Activated B cell treated with CpG ODN at 0.5 μM for 24 hours (primary cell): ENCODE results near the gene DNAH1. TPM values are rescaled to one million over a fixed set of nuclear protein-coding genes. Genes with fewer than 3 reads are reported as not detected.

ENCODE experiments used
- ATAC-seq: fragments of 200-7000 bp; cut with Tn5 transposase; one replicate; pipeline ENCODE4 v1.10.0; 2021; ENCODE audit warnings: low read depth, mild to moderate bottlenecking, moderate library complexity
- CTCF ChIA-PET: fragments of 350-600 bp; sonication (Branson Sonifier 250); formaldehyde crosslinking; loops from one replicate; lab custom pipeline; 2021; ENCODE audit warnings: antibody characterized with exemption; lab: Charles Lee
- POLR2A ChIA-PET: fragments of 350-600 bp; sonication (Branson Sonifier 250); formaldehyde crosslinking; loops from one replicate; lab custom pipeline; 2021; ENCODE audit warnings: antibody characterized with exemption; lab: Charles Lee
- DNase-seq: peaks from one replicate; pipeline ENCODE4 v3.0.0; 2022
- H3K27ac Mint-ChIP-seq: one replicate; pipeline ENCODE4 v1.8.0; 2020; ENCODE audit warnings: mixed read lengths
- H3K27me3 Mint-ChIP-seq: one replicate; pipeline ENCODE4 v1.8.0; 2021; ENCODE audit warnings: mixed read lengths
- H3K36me3 Mint-ChIP-seq: one replicate; pipeline ENCODE4 v1.8.0; 2021; ENCODE audit warnings: low read depth, mixed read lengths
- H3K4me1 Mint-ChIP-seq: one replicate; pipeline ENCODE4 v1.8.0; 2021; ENCODE audit warnings: mixed read lengths
- H3K4me3 Mint-ChIP-seq: one replicate; pipeline ENCODE4 v1.8.0; 2020; ENCODE audit warnings: mild to moderate bottlenecking, mixed read lengths
- H3K9me3 Mint-ChIP-seq: one replicate; pipeline ENCODE4 v1.8.0; 2020; ENCODE audit warnings: mixed read lengths
- intact Hi-C: fragments of 100-400 bp; cut with micrococcal nuclease; formaldehyde crosslinking; loops from one replicate; pipeline ENCODE4 v1.15.1; 2024
- total RNA-seq: library from RNA; stranded (reverse); gene quantifications from 2 replicates; pipeline ENCODE4 v1.2.3, GENCODE V29; 2022
- TF ChIP-seq, protein P1 (sequence below): fragments of 200-600 bp; IDR thresholded peaks from one replicate; pipeline ENCODE4 v1.8.0; 2022; ENCODE audit warnings: antibody characterized with exemption, mild to moderate bottlenecking

DNAH1 gene
- total RNA-seq, 1 donor from 2014 or later: 25.8 TPM

DNA sequence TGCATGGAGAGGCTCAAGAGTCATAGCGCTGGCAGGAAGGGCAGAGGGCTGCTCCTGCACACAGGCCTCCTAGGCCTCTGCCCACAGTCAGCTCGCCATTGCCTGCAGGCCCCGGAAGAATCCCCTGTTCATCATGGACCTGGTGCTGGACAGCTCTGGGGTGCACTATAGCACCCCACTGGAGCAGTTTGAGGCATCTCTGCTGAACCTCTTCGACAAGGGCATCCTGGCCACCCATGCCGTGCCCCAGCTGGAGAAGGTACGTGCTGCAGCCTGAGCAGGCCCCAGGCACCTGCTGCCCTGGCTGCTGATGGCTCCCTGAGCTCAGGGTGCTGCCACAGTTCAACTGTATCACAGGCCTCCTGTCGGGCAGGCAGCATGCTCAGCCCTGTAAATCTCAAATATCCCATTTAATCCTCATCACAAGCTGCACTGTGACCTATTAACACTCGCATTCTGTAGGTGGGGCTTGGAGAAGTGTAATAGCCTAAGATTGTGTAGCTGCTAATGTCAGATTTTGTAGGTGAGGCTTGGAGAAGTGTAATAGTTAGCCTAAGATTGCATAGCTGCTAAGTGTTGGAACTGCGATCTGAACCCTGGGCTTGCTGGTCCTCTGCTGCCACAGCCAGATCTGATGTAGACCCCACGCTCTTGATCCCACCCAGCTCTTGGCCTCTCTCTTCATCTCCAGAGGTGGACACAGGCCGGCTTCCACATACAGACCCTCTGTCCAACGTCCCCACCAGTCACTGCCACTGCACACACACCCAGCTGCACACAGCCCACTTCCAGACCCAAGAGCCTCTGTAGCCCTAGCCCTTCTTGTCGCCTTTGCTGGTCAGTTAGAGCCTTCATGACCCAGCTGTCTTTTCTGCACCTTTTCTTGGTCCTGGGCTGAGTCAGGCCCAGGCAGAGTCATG, 31.9 kb downstream of the DNAH1 start:
- ChIA-PET POLR2A (interaction anchor here (0.6 kb wide), 1 partner anchor 20 kb away, joined by 3 read pairs; no protein-coding TSS in a partner anchor), CTCF (interaction anchor here (1.3 kb wide), 1 partner anchor 9 kb away, joined by 6 read pairs; no protein-coding TSS in a partner anchor)
- Mint-ChIP-seq H3K27ac (no peak overlapping the region), H3K4me3 (no peak overlapping the region), H3K9me3 (no peaks in the 10 kb centered on the region), H3K27me3 (no peaks in the 10 kb centered on the region), H3K4me1 (no peaks in the 10 kb centered on the region), H3K36me3 (peaks cover 53% of the 10 kb centered on the region)
- TF ChIP-seq, protein P1, sequence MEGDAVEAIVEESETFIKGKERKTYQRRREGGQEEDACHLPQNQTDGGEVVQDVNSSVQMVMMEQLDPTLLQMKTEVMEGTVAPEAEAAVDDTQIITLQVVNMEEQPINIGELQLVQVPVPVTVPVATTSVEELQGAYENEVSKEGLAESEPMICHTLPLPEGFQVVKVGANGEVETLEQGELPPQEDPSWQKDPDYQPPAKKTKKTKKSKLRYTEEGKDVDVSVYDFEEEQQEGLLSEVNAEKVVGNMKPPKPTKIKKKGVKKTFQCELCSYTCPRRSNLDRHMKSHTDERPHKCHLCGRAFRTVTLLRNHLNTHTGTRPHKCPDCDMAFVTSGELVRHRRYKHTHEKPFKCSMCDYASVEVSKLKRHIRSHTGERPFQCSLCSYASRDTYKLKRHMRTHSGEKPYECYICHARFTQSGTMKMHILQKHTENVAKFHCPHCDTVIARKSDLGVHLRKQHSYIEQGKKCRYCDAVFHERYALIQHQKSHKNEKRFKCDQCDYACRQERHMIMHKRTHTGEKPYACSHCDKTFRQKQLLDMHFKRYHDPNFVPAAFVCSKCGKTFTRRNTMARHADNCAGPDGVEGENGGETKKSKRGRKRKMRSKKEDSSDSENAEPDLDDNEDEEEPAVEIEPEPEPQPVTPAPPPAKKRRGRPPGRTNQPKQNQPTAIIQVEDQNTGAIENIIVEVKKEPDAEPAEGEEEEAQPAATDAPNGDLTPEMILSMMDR: no peak
- DNase-seq (no peak), ATAC-seq (no peak)
- intact Hi-C loops: no loop called here

DNA sequence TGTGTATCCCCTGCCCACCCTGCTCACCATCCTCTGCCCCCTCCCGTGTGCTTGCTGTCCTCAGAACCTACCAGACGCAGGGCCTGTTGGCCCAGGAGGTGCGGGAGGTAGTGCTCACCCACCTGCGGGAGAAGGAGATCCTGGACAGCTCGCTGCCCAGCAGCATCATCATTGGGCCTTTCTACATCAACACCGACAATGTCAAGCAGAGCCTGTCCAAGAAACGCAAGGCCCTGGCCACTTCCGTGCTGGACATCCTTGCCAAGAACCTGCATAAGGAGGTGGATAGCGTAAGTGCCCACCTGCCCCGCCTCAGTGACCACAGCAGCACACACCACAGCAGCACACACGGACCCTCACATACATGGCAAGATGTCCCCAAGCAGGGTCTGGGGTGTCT, 33.0 kb downstream of the DNAH1 start:
- H3K27me3 Mint-ChIP-seq: no peaks in the 10 kb centered on the region
- POLR2A ChIA-PET: no interaction called here
- H3K4me3 Mint-ChIP-seq: no peak overlapping the region
- DNase-seq (no peak), ATAC-seq (no peak)
- no peaks in the 10 kb centered on the region for H3K9me3 Mint-ChIP-seq
- peaks cover 61% of the 10 kb centered on the region for H3K36me3 Mint-ChIP-seq
- intact Hi-C loops: no loop called here
- CTCF ChIA-PET: interaction anchor here (1.4 kb wide), 1 partner anchor 10 kb away, joined by 4 read pairs; no protein-coding TSS in a partner anchor
- TF ChIP-seq, protein P1: no peak
- H3K27ac Mint-ChIP-seq: no peak overlapping the region
- H3K4me1 Mint-ChIP-seq: no peaks in the 10 kb centered on the region

DNA sequence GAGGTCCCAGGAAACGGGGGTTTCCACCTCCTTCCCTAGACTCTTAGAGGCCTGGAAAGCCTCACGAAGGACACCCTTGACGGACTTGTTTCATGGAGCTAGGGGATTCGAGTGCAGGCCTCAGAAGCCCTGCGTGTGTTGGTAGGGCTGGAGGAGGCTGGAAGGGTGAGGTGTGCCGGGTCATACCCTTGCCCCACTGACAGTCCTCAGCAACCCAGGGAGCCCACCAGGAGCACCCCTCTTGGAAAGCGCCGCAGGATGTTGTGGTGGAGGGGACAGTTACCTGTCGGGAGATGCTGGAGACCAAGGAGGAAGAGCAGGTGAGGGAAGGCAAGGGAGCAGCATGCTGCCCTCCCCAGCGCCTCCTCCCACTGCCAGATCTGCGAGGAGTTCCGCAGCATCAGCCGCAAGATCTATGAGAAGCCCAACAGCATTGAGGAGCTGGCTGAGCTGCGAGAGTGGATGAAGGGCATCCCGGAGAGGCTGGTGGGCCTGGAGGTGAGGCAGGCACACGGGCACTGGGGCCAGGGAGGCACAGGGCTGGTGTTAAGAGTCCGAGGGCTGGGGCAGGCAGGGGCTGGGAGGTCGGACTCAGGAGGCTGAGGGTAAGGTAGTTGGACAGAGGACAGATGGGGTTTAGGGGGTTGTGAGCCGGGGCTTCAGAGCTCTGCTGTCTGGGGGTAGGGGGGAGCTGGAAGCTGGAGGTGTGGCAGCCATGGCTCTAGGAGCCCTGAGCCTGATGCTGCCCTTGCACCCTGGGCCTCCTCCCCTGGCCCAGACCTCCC, 33.7 kb downstream of the DNAH1 start:
- ChIA-PET POLR2A (no interaction called here), CTCF (interaction anchor here (1.4 kb wide), 1 partner anchor 10 kb away, joined by 4 read pairs; no protein-coding TSS in a partner anchor)
- ATAC-seq (no peak), DNase-seq (no peak)
- intact Hi-C loops: no loop called here
- Mint-ChIP-seq H3K4me1 (no peaks in the 10 kb centered on the region), H3K27ac (no peak overlapping the region), H3K27me3 (no peaks in the 10 kb centered on the region), H3K9me3 (no peaks in the 10 kb centered on the region), H3K36me3 (peaks cover 58% of the 10 kb centered on the region), H3K4me3 (no peak overlapping the region)
- TF ChIP-seq, protein P1: no peak

DNA sequence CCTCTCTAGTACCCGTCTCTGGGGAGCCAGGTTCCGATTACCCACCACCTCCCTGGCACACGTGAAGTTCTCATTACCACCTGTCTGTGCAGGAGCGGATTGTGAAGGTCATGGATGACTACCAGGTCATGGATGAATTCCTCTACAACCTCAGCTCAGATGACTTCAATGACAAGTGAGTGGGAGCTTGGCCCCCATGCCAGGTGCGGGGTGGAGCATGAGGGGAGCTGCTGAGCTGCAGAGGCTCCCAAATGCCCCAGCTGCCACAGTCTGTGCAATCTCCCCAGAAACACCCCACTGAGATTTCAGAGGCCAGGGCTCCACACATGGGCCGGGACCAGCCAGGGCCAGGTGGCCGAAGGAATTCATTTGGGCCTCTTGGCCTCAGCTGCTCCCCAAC, 34.3 kb downstream of the DNAH1 start:
- intact Hi-C loops: no loop called here
- DNase-seq (no peak), ATAC-seq (no peak)
- TF ChIP-seq, protein P1: no peak
- H3K27ac Mint-ChIP-seq: no peak overlapping the region
- H3K27me3 Mint-ChIP-seq: no peaks in the 10 kb centered on the region
- H3K4me1 Mint-ChIP-seq: no peaks in the 10 kb centered on the region
- POLR2A ChIA-PET: no interaction called here
- CTCF ChIA-PET: no interaction called here
- H3K36me3 Mint-ChIP-seq: peaks cover 61% of the 10 kb centered on the region
- no peaks in the 10 kb centered on the region for H3K9me3 Mint-ChIP-seq
- H3K4me3 Mint-ChIP-seq: no peak overlapping the region
